Rectal smooth muscle tissue (tissue), 1 donor: ENCODE results near the gene STX10.
"Not testable (repeated sequence)": the region's sequence is repeated elsewhere in the genome, so short reads cannot be mapped to it uniquely, and the experiment has no call there.

Source experiments
- H3K27ac ChIP-seq: one replicate; pipeline ENCODE4 v1.7.0; 2013; ENCODE audit warnings: low read depth, low read length, inconsistent platforms
- H3K27me3 ChIP-seq: one replicate; pipeline ENCODE4 v1.7.0; 2013; ENCODE audit warnings: low read length; ENCODE audit not compliant: control insufficient read depth, insufficient read depth
- H3K36me3 ChIP-seq: one replicate; pipeline ENCODE4 v1.7.0; 2013; ENCODE audit warnings: low read length; ENCODE audit not compliant: control insufficient read depth, insufficient read depth
- H3K4me1 ChIP-seq: one replicate; pipeline ENCODE4 v1.7.0; 2013; ENCODE audit warnings: low read length; ENCODE audit not compliant: control insufficient read depth, insufficient read depth
- H3K4me3 ChIP-seq: one replicate; pipeline ENCODE4 v1.7.0; 2013; ENCODE audit warnings: low read length
- H3K9ac ChIP-seq: one replicate; pipeline ENCODE4 v1.7.0; 2013; ENCODE audit warnings: low read length

Gene STX10, protein sequence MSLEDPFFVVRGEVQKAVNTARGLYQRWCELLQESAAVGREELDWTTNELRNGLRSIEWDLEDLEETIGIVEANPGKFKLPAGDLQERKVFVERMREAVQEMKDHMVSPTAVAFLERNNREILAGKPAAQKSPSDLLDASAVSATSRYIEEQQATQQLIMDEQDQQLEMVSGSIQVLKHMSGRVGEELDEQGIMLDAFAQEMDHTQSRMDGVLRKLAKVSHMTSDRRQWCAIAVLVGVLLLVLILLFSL

DNA sequence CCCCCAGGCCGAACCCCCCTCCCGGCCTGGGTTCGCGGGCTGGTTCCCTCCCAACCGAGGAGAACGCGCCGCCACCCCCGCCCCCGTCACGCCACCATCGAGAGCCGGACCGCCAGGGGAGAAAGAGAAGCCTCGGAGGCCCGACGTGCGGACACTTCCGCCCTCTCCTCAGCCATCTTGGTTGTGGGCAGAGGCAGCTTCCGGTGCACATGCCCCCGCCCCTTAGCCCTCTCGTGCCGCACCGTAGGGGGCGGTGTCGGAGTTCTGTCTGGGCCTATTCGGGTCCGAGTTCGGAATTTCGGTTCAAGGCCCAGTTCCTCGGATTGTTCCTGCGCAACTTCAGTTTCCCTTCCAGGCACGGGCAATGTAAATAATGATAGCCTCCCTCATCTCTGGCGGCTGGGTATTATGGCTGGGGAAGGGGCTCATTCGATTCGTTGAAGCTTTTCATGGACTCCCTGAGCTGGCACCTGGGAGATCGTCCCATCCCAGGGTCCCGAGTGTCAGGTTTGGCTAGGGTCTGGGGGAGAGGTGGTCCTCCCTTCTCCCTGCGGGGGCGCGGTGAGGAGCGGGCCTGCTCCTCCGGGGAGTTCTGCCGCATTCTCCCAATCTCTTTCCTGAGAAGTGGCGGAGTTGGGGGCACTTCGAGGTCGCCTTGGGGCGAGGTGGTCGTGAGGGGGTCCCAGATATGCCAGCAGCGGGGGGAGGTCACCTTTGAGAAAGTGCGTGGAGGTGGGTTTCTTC lies at the start of gene STX10, which contains the start of gene IER2:
Gene STX10 (minus strand): TSS at position 189 of the 744 bp plus-strand sequence. CDS start 202 bp downstream, outside the sequence.
Gene IER2 (plus strand): TSS at position 225 of the 744 bp plus-strand sequence. CDS start 2,776 bp downstream, outside the sequence.
- peak within 1 kb of the TSS; percentile 100 for H3K9ac ChIP-seq
- no peaks in the 10 kb centered on the region for H3K36me3 ChIP-seq
- H3K27ac ChIP-seq = peak within 1 kb of the TSS; percentile 99
- peak within 1 kb of the TSS; percentile 98 for H3K4me3 ChIP-seq
- no peaks in the 10 kb centered on the region for H3K27me3 ChIP-seq
- H3K4me1 ChIP-seq = peaks cover 11% of the 10 kb centered on the region

DNA sequence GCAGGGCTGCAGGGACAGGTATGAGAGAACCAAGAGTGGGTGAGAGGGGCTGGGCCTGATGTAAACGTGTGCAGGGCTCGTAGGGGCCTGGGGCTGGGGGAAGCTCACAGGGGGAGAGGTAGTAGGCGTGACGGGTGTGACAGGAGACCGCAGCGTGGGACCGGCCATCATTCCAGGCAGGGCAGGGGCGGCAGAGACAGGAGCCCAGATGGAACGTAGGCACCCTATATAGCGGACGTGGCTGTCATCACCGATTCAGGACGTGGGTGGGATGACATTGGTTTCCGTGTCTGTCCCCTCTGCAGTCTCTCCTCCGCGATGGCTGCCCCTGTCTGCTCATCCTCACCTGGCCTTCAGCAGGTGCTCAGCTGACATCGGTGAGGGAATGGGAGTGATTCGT lies 48.5 kb upstream of the STX10 start:
- H3K9ac ChIP-seq = no peak overlapping the region
- no peaks in the 10 kb centered on the region for H3K27me3 ChIP-seq
- H3K4me3 ChIP-seq = no peak overlapping the region
- H3K4me1 ChIP-seq = no peaks in the 10 kb centered on the region
- H3K27ac ChIP-seq = no peak overlapping the region
- H3K36me3 ChIP-seq = no peaks in the 10 kb centered on the region

DNA sequence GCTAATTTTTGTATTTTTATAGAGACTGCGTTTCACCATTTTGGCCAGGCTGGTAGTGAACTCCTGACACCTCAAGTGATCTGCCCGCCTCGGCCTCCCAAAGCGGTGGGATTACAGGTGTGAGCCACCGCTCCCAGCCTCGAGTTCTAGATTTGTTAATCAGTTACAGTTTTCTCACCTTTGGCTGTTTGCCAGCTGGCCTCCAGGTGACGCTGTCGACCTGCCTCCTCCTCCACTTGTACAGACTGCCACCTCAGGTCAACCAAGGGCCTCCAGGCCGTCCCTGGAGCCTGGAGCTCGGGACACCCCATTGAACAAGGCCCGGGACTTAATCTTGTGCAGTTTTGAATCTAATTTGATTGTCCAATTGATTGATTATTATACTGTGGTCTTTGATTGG lies 45.5 kb upstream of the STX10 start:
- H3K27me3 ChIP-seq = no peaks in the 10 kb centered on the region
- H3K4me1 ChIP-seq = no peaks in the 10 kb centered on the region
- H3K9ac ChIP-seq = no peak overlapping the region
- no peak overlapping the region for H3K4me3 ChIP-seq
- H3K36me3 ChIP-seq = no peaks in the 10 kb centered on the region
- H3K27ac ChIP-seq = no peak overlapping the region

DNA sequence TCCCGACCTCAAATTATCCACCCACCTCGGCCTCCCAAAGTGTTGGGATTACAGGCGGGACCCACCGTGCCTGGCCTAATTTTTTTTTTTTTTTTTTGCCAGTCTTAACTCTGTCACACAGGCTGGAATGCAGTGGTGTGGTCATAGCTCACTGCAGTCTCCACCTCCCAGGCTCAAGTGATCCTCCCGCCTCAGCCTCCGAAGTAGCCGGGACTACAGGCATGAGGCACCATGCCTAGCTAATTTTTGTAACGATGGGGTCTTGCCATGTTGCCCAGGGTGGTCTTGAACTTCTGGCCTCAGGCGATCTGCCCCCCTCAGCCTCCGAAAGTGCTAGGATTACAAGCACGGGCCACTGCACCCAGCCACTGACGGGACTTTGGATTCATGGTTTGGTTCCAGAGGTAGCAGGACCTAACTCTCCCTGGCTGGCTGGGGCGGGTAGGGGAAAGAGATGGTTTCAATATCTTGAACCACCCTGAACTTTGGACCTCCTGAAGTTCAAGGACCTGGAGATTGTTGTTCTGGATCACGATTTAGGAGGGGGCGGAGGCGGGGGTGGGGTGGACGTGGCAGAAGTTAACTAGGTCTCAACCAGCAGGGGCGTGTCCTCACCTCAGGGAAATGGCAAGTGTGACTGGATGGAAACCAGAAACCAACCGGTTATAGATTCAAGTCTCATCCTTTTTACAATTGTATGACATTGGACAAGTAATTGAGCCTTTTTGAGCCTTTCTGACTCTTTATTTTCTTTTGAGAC lies 40.8 kb upstream of the STX10 start:
- H3K27me3 ChIP-seq = no peaks in the 10 kb centered on the region
- H3K4me3 ChIP-seq = no peak overlapping the region
- no peak overlapping the region for H3K27ac ChIP-seq
- no peaks in the 10 kb centered on the region for H3K36me3 ChIP-seq
- H3K9ac ChIP-seq = no peak overlapping the region
- H3K4me1 ChIP-seq = no peaks in the 10 kb centered on the region

DNA sequence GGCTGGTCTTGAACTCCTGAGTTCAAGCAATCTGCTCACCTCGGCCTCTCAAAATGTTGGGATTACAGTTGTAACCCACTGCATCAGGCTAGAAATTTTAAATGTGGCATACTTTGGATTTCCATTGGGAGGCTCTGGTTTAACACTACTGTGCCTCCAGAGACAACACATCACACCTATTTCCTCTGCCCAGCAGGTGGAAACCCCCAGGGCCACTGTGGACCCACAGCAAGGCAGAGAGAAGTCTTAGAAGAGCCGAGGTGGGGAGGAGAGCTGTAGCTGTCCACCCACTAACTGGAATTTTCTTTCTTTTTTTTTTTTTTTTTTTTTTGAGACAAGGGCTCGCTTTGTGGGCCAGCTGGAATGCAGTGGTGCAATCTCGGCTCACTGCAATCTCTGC lies 39.4 kb upstream of the STX10 start:
- Histone ChIP-seq H3K36me3 (no peaks in the 10 kb centered on the region), H3K27me3 (no peaks in the 10 kb centered on the region), H3K4me1 (no peaks in the 10 kb centered on the region), H3K4me3 (no peak overlapping the region), H3K27ac (no peak overlapping the region), H3K9ac (no peak overlapping the region)

DNA sequence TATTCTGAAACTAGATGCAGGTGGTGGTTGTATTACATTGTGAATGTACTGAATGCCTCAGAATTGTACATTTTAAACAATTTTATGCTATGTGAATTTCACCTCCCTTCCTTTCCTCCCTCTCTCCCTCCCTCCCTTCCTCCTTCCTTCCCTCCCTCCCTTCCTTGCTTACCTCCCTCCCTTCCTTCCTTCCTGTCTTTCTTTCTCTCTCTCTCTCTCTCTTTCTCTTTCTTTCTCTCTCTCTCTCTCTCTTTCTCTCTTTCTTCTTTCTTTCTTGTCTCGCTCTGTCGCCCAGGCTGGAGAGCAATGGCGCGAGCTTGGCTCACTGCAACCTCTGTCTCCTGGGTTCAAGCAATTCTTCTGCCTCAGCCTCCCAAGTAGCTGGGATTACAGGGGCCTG lies 37.2 kb upstream of the STX10 start:
- Histone ChIP-seq H3K4me1 (no peaks in the 10 kb centered on the region), H3K27me3 (no peaks in the 10 kb centered on the region), H3K36me3 (no peaks in the 10 kb centered on the region), H3K9ac (no peak overlapping the region), H3K4me3 (no peak overlapping the region), H3K27ac (no peak overlapping the region)

DNA sequence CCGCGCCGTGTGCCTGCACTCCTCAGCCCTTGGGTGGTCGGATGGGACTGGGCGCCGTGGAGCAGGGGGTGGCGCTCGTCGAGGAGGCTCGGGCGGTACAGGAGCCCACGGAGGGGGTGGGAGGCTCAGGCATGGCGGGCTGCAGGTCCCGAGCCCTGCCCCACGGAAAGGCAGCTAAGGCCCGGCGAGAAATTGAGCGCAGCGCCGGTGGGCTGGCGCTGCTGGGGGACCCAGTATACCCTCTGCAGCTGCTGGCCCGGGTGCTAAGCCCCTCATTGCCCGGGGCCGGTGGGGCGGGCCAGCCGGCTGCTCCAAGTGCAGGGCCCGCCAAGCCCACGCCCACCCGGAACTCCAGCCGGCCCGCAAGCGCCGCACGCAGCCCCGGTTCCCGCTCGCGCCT lies 36.5 kb upstream of the STX10 start:
- H3K9ac ChIP-seq, H3K27ac ChIP-seq, H3K4me1 ChIP-seq, H3K4me3 ChIP-seq, H3K36me3 ChIP-seq, H3K27me3 ChIP-seq: not testable (repeated sequence)

DNA sequence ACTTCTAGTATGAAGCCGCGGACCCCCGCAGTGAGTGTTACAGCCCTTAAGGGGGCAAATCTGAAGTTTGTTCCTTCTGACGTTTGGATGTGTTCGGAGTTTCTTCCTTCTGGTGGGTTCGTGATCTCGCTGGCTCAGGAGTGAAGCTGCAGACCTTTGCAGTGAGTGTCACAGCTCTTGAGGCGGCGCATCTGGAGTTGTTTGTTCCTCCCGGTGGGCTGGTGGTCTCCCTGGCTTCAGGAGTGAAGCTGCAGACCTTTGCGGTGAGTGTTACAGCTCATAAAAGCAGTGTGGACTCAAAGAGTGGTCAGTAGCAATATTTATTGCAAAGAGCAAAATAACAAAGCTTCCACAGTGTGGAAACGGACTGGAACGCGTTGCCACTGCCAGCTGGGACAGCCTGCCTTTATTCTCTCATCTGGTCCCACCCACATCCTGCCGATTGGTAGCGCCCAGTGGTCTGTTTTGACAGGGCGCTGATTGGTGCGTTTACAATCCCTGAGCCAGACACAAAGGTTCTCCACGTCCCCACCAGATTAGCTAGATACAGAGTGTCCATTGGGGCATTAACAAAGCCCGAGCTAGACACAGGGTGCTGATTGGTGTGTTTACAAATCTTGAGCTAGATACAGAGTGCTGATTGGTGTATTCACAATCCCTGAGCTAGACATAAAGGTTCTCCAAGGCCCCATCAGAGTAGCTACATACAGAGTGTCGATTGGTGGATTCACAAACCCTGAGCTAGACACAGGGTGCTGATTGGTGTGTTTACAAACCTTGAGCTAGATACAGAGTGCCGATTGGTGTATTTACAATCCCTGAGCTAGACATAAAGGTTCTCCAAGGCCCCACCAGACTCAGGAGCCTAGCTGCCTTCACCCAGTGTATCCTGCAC lies 35.8 kb upstream of the STX10 start:
- not testable (repeated sequence) for H3K36me3 ChIP-seq, H3K27ac ChIP-seq, H3K9ac ChIP-seq, H3K4me1 ChIP-seq, H3K27me3 ChIP-seq, H3K4me3 ChIP-seq

DNA sequence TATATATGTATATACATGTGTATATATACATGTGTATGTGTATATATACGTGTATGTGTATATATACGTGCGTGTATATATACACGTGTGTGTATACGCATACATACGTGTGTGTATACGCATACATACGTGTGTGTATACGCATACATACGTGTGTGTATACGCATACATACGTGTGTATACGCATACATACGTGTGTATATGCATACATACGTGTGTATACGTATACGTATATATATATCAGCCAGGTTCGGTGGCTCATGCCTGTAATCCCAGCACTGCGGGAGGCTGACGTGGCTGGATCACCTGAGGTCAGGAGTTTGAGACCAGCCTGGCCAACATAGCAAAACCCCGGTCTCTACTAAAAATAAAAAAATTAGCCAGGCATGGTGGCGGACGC lies 34.8 kb upstream of the STX10 start:
- not testable (repeated sequence) for H3K4me1 ChIP-seq, H3K9ac ChIP-seq, H3K4me3 ChIP-seq, H3K27ac ChIP-seq, H3K36me3 ChIP-seq, H3K27me3 ChIP-seq

DNA sequence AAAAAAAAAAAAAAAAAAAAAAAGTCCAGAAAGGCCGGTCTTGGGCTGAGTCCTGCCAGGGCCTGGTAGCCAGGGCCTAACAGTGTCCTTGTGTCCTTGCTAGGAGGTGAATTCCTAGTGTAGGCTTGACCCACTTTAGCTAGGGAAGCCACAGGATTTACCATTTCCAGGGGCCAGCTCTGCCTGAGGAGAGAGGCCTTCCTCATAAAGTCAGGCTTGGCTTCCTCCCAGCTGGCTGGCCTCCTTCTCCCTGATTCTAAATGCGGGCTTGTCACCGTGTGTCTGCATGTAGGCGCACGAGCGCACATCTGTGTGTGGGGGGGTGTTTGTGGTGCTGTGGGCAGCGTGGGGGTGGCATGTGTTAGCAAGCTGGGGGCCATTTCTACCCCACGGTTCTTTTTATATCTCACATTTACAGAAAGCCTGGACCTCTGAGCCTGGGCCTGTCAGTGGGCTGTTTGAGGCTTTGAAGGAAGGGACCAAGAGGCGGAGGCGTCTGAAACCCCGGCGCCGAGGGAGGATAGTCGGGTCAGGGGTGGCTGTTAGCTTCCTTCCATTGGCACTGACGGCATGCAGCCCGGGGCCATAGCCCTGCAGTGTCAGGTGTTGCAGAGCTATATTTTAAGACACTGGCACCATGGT lies 31.7 kb upstream of the STX10 start:
- H3K27me3 ChIP-seq = no peaks in the 10 kb centered on the region
- no peaks in the 10 kb centered on the region for H3K36me3 ChIP-seq
- no peak overlapping the region for H3K9ac ChIP-seq
- no peak overlapping the region for H3K27ac ChIP-seq
- H3K4me3 ChIP-seq = no peak overlapping the region
- H3K4me1 ChIP-seq = peaks cover 7% of the 10 kb centered on the region

DNA sequence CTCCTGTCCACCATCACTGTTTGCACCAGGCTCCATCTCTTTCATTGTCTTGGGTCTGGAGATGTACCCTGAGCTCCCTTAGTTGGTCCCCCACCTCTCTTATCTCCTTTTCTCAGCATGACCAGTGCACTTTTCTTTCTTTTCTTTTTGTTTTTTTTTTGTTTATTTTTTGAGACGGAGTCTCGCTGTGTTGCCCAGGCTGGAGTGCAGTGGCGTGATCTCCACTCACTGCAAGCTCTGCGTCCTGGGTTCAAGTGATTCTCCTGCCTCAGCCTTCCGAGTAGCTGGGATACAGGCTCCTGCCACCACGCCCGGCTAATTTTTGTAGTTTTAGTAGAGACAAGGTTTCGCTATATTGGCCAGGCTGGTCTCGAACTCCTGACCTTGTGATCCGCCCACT lies 28.1 kb upstream of the STX10 start:
- H3K4me1 ChIP-seq, H3K27ac ChIP-seq, H3K27me3 ChIP-seq, H3K4me3 ChIP-seq, H3K36me3 ChIP-seq, H3K9ac ChIP-seq: not testable (repeated sequence)
